Smooth muscle cell (in vitro differentiated cells): Measurements from ENCODE around the gene NXN. TPM values are rescaled to one million over a fixed set of nuclear protein-coding genes. Genes with fewer than 3 reads are reported as not detected.

Experiments used
- DNase-seq: peaks from one replicate; lab custom pipeline; 2025; ENCODE audit not compliant: unreplicated experiment; lab: John Stamatoyannopoulos, UW
- H2AFZ ChIP-seq: fragments of 200-600 bp; sonication (generic); 2 replicates; pipeline ENCODE4 v1.6.0; 2016; ENCODE audit warnings: antibody characterized with exemption, low read depth, mild to moderate bottlenecking
- H3F3A ChIP-seq: fragments of 200-600 bp; sonication (generic); 2 replicates; pipeline ENCODE4 v1.6.0; 2017; ENCODE audit warnings: antibody characterized with exemption, low read depth
- H3K27ac ChIP-seq: fragments of 200-600 bp; sonication (generic); 2 replicates; pipeline ENCODE4 v1.5.1; 2016; ENCODE audit warnings: low read depth, mild to moderate bottlenecking
- H3K27me3 ChIP-seq: fragments of 200-600 bp; sonication (generic); 2 replicates; pipeline ENCODE4 v1.6.1; 2016; ENCODE audit warnings: low read depth, mild to moderate bottlenecking
- H3K36me3 ChIP-seq: fragments of 200-600 bp; sonication (generic); 2 replicates; pipeline ENCODE4 v1.5.1; 2016; ENCODE audit warnings: low read depth
- H3K4me1 ChIP-seq: fragments of 200-600 bp; sonication (generic); 2 replicates; pipeline ENCODE4 v1.5.1; 2016; ENCODE audit warnings: low read depth
- H3K4me2 ChIP-seq: fragments of 200-600 bp; sonication (generic); 2 replicates; pipeline ENCODE4 v1.6.0; 2016; ENCODE audit warnings: mild to moderate bottlenecking
- H3K4me3 ChIP-seq: fragments of 200-600 bp; sonication (generic); 2 replicates; pipeline ENCODE4 v1.5.1; 2016; ENCODE audit warnings: mild to moderate bottlenecking
- H3K79me2 ChIP-seq: fragments of 200-600 bp; sonication (generic); 2 replicates; pipeline ENCODE4 v1.6.0; 2016; ENCODE audit warnings: low read depth, mild to moderate bottlenecking
- H3K9ac ChIP-seq: fragments of 200-600 bp; sonication (generic); 2 replicates; pipeline ENCODE4 v1.6.0; 2016; ENCODE audit warnings: low read depth
- H3K9me3 ChIP-seq: fragments of 200-600 bp; sonication (generic); replicated peaks from 2 replicates; pipeline ENCODE4 v1.5.1; 2016; ENCODE audit warnings: low read depth
- H4K20me1 ChIP-seq: fragments of 200-600 bp; sonication (generic); 2 replicates; pipeline ENCODE4 v1.6.0; 2016; ENCODE audit warnings: low read depth
- CTCF ChIP-seq: fragments of 200-600 bp; sonication (generic); IDR thresholded peaks from 2 replicates; pipeline ENCODE4 v1.5.1; 2017; ENCODE audit warnings: borderline replicate concordance, mild to moderate bottlenecking, antibody characterized with exemption; ENCODE audit not compliant: insufficient read depth, poor library complexity, severe bottlenecking
- WGBS: methylation state at CpG from one replicate; pipeline ENCODE4 v1.1.7; 2016; ENCODE audit warnings: low lambda C conversion rate; 5-methylcytosine and 5-hydroxymethylcytosine counted together
- polyA plus RNA-seq: library from polyadenylated mRNA; unstranded; fragments of >200 nt; fragmentation: Nextera tagmentation; extraction: Ambion mirVana; gene quantifications from 2 replicates; pipeline ENCODE4 v1.2.1, GENCODE V29; 2016
- total RNA-seq: library from RNA; depleted of rRNA; stranded (reverse); fragments of >200 nt; gene quantifications from 2 replicates; pipeline ENCODE4 v1.2.3, GENCODE V29; 2014

NXN gene
- total and polyA plus RNA-seq, 2 experiments from 2014 or later: 58.3 to 78.6 TPM

GRCh38 chr17:798246-798645, 181.3 kb downstream of the NXN start:
- Histone ChIP-seq H3K4me3 (no peak overlapping the region), H3K4me2 (no peak overlapping the region), H3K79me2 (no peaks in the 10 kb centered on the region), H3K27me3 (no peaks in the 10 kb centered on the region), H3K9ac (no peak overlapping the region), H3F3A (peaks cover 7% of the 10 kb centered on the region), H3K4me1 (peaks cover 4% of the 10 kb centered on the region), H3K9me3 (no peaks in the 10 kb centered on the region), H3K36me3 (no peaks in the 10 kb centered on the region), H3K27ac (no peak overlapping the region), H2AFZ (no peak overlapping the region), H4K20me1 (peaks cover 26% of the 10 kb centered on the region)
- DNase-seq: no peak
- WGBS: 64% methylated on average over 11 of the region's 11 CpGs
- no peak for TF ChIP-seq CTCF

GRCh38 chr17:797236-797840, 182.2 kb downstream of the NXN start:
- no peak for TF ChIP-seq CTCF
- WGBS: 98% methylated on average over 22 of the region's 22 CpGs
- Histone ChIP-seq H3K4me2 (no peak overlapping the region), H3K4me3 (no peak overlapping the region), H3F3A (peaks cover 7% of the 10 kb centered on the region), H4K20me1 (peaks cover 20% of the 10 kb centered on the region), H3K27ac (no peak overlapping the region), H3K36me3 (no peaks in the 10 kb centered on the region), H3K9me3 (no peaks in the 10 kb centered on the region), H3K9ac (no peak overlapping the region), H3K79me2 (no peaks in the 10 kb centered on the region), H3K4me1 (peaks cover 4% of the 10 kb centered on the region), H3K27me3 (no peaks in the 10 kb centered on the region), H2AFZ (no peak overlapping the region)
- DNase-seq: no peak

- 98% methylated on average over 15 of the region's 15 CpGs for WGBS
These were observed 183.0 kb downstream of the NXN start for GRCh38 chr17:796609-797008.

More at GRCh38 chr17:796609-797008, 183.0 kb downstream of the NXN start:
- TF ChIP-seq CTCF: no peak
- Histone ChIP-seq H3K27ac (no peak overlapping the region), H3K9me3 (no peaks in the 10 kb centered on the region), H3K9ac (no peak overlapping the region), H2AFZ (no peak overlapping the region), H3K4me3 (no peak overlapping the region), H3K27me3 (no peaks in the 10 kb centered on the region), H4K20me1 (peaks cover 13% of the 10 kb centered on the region), H3K79me2 (no peaks in the 10 kb centered on the region), H3F3A (peaks cover 7% of the 10 kb centered on the region), H3K4me2 (no peak overlapping the region), H3K36me3 (no peaks in the 10 kb centered on the region), H3K4me1 (peaks cover 4% of the 10 kb centered on the region)
- no peak for DNase-seq
